Stomach (tissue), 9 donors: ENCODE data around the gene TNFRSF8. TPM values are rescaled to one million over a fixed set of nuclear protein-coding genes. Genes with fewer than 3 reads are reported as not detected.

ENCODE experiments used
- DNase-seq, 2 donors: peaks; one replicate each; pipeline versions ENCODE4 v3.0.0 to v3.0.0-alpha.2; 2013 to 2019
- H3K27ac ChIP-seq, 5 donors: fragments of 200-600 bp in 4 of 5; sonication (generic) in 4 of 5; one replicate each; pipeline ENCODE4 v1.5.1; 2013 to 2019; ENCODE audit warnings: mild to moderate bottlenecking in 1 of 5, moderate library complexity in 1 of 5
- H3K27me3 ChIP-seq, 3 donors: fragments of 200-600 bp; sonication (generic); one replicate each; pipeline ENCODE4 v1.5.1; 2017 to 2019; ENCODE audit warnings: mixed run types in 1 of 3
- H3K36me3 ChIP-seq, 4 donors: fragments of 200-600 bp; sonication (generic); 1 replicate in 3 of 4; 2 replicates in 1 of 4; pipeline ENCODE4 v1.5.1; 2016 to 2019
- H3K4me1 ChIP-seq, 4 donors: fragments of 200-600 bp; sonication (generic); one replicate each; pipeline ENCODE4 v1.5.1; 2016 to 2019
- H3K4me3 ChIP-seq, 4 donors: fragments of 200-600 bp; sonication (generic) in 3 of 4; one replicate each; pipeline ENCODE4 v1.5.1; 2016 to 2019; ENCODE audit warnings: mild to moderate bottlenecking in 1 of 4
- H3K9me3 ChIP-seq, 4 donors: fragments of 200-600 bp; sonication (generic); one replicate each; pipeline ENCODE4 v1.5.1; 2016 to 2019
- EP300 ChIP-seq: sonication (generic); formaldehyde crosslinking; IDR thresholded peaks from one replicate; pipeline ENCODE4 v1.6.1; 2017; ENCODE audit warnings: antibody characterized with exemption
- POLR2A ChIP-seq, 4 donors: fragments of 450-650 bp; IDR thresholded peaks; one replicate each; pipeline ENCODE4 v1.6.1; 2016; ENCODE audit warnings: antibody characterized with exemption in 4 of 4, control low read depth in 2 of 4, mild to moderate bottlenecking in 1 of 4, moderate library complexity in 1 of 4
- POLR2AphosphoS5 ChIP-seq, 3 donors: sonication (generic); formaldehyde crosslinking; IDR thresholded peaks; one replicate each; pipeline ENCODE4 v1.6.1; 2016; ENCODE audit warnings: antibody characterized with exemption in 3 of 3
- WGBS, 5 donors: extraction: QIAGEN DNeasy Blood & Tissue Kit in 3 of 5; methylation state at CpG; one replicate each; pipeline versions ENCODE4 v1.1.5 to v1.1.7; 2013 to 2018; 5-methylcytosine and 5-hydroxymethylcytosine counted together
- intact Hi-C: fragments of 100-400 bp; cut with DNase I; formaldehyde crosslinking; loops from one replicate; pipeline ENCODE4 v1.15.1; 2023; ENCODE audit warnings: low total_unique reads
- polyA plus RNA-seq, 3 donors: library from polyadenylated mRNA; stranded (reverse); fragments of 200-250 nt; gene quantifications; one replicate each; pipeline ENCODE4 v1.2.3, GENCODE V29; 2013
- total RNA-seq, 5 donors: library from RNA; depleted of rRNA; stranded (reverse); fragments of >200 nt; gene quantifications; one replicate each; pipeline versions ENCODE4 v1.1.0 to v1.2.3, GENCODE V29; 2014 to 2016
- TF ChIP-seq, protein P1 (sequence below), 7 experiments: fragments of 450-650 bp in 4 of 7; fragments of 200-600 bp in 3 of 7; sonication (generic) in 3 of 7; IDR thresholded peaks; one replicate each; pipeline ENCODE4 v1.5.1; 2016 to 2019; ENCODE audit warnings: antibody characterized with exemption in 7 of 7, control low read depth in 2 of 7, mild to moderate bottlenecking in 1 of 7
- donor health status: healthy with polysubstance abuse.
- donor health status: Bipolar disorder and iron deficiency.
- donor health status: healthy.

Gene TNFRSF8
- total and polyA plus RNA-seq, 8 donors, result 0.18 to 2.1 (median 0.88) TPM; not detected in 2

DNA sequence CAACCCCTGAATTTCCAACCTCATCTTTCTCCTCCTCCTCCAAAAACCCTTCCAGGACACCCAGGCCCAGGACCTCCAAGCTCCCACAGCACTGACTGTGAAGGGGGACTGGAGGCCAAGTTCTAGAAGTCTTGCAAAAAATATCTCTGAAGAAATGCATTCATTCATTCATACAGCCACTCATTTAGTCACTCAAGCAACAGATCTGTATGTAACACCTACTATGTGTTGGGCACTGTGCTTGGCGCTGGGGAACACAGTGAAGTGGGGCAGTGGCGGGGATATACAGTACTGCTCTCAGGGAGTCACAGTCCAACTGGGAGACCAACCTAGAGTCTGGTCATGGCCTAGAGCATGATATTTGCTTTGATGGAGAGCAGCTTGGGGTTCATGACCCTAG is 88.4 kb downstream of the TNFRSF8 start:
- no peak for DNase-seq
- H3K4me1 ChIP-seq, result peaks cover 12 to 60% (median 22%) of the 10 kb centered on the region in 4 donors
- intact Hi-C loops, result no loop called here
- WGBS, 5 donors, result 96 to 100% (median 97%) methylated on average over 2 of the region's 2 CpGs
- H3K27ac ChIP-seq, result peak overlapping the region; percentile 32 to 84 (median 63)
- no peaks in the 10 kb centered on the region for H3K36me3 ChIP-seq
- no peak overlapping the region for H3K4me3 ChIP-seq
- TF ChIP-seq, protein P1, sequence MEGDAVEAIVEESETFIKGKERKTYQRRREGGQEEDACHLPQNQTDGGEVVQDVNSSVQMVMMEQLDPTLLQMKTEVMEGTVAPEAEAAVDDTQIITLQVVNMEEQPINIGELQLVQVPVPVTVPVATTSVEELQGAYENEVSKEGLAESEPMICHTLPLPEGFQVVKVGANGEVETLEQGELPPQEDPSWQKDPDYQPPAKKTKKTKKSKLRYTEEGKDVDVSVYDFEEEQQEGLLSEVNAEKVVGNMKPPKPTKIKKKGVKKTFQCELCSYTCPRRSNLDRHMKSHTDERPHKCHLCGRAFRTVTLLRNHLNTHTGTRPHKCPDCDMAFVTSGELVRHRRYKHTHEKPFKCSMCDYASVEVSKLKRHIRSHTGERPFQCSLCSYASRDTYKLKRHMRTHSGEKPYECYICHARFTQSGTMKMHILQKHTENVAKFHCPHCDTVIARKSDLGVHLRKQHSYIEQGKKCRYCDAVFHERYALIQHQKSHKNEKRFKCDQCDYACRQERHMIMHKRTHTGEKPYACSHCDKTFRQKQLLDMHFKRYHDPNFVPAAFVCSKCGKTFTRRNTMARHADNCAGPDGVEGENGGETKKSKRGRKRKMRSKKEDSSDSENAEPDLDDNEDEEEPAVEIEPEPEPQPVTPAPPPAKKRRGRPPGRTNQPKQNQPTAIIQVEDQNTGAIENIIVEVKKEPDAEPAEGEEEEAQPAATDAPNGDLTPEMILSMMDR (IDR thresholded peaks at IDR 0.05), result no peak
- TF ChIP-seq EP300, result no peak
- TF ChIP-seq POLR2AphosphoS5 (IDR thresholded peaks at IDR 0.05), result no peak
- TF ChIP-seq POLR2A (IDR thresholded peaks at IDR 0.05), result no peak
- peaks cover 0 to 4% (median 0%) of the 10 kb centered on the region in 4 donors for H3K9me3 ChIP-seq
- H3K27me3 ChIP-seq, result peaks cover 0 to 6% (median 0%) of the 10 kb centered on the region in 3 donors

DNA sequence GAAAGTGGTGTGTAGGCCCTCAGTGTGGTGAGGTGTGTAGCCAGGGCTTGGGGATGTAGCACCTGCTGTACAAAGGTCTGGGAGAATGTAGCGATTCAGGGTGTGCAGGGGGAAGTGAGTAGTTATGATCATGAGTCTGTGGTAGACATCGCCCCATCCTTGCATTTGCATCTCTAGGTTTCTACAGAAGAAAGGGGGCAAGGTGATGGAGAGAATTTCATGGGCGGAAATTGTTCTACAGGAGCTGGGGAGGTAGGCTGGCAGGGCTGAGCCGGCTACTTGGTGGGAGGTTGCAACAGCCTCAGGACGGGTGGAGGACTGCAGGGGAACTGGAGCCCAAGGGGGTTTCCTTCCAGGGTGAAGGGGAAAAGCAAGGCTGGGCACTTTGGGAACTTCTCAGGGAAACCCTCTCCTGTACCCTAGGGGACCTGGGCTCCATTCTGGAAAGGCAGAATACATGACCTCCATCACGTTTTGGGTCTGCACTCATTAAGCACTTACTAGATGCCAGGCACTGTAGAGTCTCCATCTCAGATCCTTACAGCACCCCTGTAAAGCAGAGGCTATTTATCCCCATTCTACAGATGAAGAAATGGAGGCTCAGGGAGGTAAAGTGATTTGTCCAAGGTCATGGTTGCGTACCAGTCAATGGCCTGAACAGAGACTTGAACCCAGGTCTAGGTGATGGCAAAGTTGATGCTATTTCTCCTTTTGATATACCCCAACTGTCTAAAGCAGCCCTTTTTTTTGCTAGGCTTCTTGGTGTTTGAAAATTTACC is 89.2 kb downstream of the TNFRSF8 start:
- TF ChIP-seq EP300, result no peak
- TF ChIP-seq POLR2A (IDR thresholded peaks at IDR 0.05), result no peak
- TF ChIP-seq, protein P1 (IDR thresholded peaks at IDR 0.05), result no peak
- no peak for TF ChIP-seq POLR2AphosphoS5 (IDR thresholded peaks at IDR 0.05)
- no peak overlapping the region for H3K4me3 ChIP-seq
- intact Hi-C loops, result no loop called here
- peaks cover 0 to 4% (median 0%) of the 10 kb centered on the region in 4 donors for H3K9me3 ChIP-seq
- H3K27ac ChIP-seq, result peak overlapping the region in 4 of 5 donors; percentile 57 to 84 (median 74)
- DNase-seq, result no peak
- H3K4me1 ChIP-seq, result peaks cover 9 to 57% (median 21%) of the 10 kb centered on the region in 4 donors
- 78 to 92% (median 86%) methylated on average over 7 of the region's 7 CpGs for WGBS, 5 donors
- peaks cover 0 to 6% (median 0%) of the 10 kb centered on the region in 3 donors for H3K27me3 ChIP-seq
- H3K36me3 ChIP-seq, result no peaks in the 10 kb centered on the region

DNA sequence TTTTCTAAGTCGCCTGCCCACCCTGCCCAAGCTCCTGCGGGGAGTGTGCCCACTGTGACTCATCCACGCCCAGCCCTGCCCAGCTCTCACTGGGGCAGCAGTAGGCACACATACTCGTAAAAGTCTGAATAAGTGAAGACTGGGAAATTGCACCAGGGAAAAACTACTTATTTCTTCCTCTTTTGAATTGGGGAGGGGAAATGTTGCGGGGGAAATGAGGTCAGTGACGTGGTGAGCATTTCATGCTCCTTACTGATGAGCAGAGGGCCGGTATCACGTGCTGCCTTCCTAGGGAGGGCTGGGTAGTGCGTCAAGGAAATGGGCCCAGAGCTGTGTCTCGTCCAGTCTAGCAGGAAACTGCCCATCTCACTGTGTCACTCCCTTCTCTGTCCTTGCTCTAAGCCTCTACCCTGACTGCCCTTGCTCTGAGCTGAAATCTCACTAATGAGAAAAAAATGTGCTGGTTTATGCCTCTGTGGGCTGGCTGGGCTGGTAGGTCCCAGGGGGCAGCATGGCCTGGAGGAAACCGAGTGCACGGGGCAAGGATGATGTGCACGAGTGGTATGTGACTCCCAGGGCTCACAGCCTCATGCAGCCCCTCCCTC is 90.2 kb downstream of the TNFRSF8 start:
- H3K4me3 ChIP-seq, result no peak overlapping the region
- H3K27ac ChIP-seq, result peak overlapping the region; percentile 46 to 84 (median 63)
- 59 to 75% (median 68%) methylated on average over 11 to 13 of the region's 13 CpGs for WGBS, 5 donors
- intact Hi-C loops, result no loop called here
- peak in 1 of 2 donors; percentile 53 for DNase-seq
- H3K36me3 ChIP-seq, result no peaks in the 10 kb centered on the region
- peaks cover 9 to 57% (median 19%) of the 10 kb centered on the region in 4 donors for H3K4me1 ChIP-seq
- peaks cover 0 to 6% (median 0%) of the 10 kb centered on the region in 3 donors for H3K27me3 ChIP-seq
- TF ChIP-seq POLR2AphosphoS5 (IDR thresholded peaks at IDR 0.05) (peak in 1 of 3 donors; percentile 25), POLR2A (IDR thresholded peaks at IDR 0.05) (no peak), EP300 (no peak)
- TF ChIP-seq, protein P1 (IDR thresholded peaks at IDR 0.05), result no peak
- peaks cover 0 to 4% (median 0%) of the 10 kb centered on the region in 4 donors for H3K9me3 ChIP-seq

DNA sequence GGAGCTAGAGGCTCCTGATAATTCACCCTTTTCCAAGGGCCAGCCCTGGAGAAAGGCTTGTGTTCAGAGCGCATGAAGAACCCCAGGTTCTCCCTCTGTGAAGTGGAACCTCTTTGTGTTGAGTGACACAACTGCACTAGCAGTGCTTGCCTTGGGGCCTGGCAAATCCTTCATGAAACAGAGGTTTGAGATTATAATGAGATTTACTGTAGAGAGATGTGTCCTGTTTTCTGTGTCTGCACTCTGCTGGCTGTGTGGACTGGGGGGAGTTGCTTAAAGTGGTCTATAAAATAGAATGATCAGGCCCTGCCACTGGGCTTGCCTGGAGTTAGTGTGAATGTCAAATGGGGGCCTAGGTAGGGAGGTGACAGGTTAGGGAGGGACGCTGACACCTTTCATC is 92.2 kb downstream of the TNFRSF8 start:
- no peak overlapping the region for H3K4me3 ChIP-seq
- DNase-seq, result no peak
- H3K4me1 ChIP-seq, result peaks cover 0 to 56% (median 12%) of the 10 kb centered on the region in 4 donors
- intact Hi-C loops, result no loop called here
- H3K27me3 ChIP-seq, result peaks cover 0 to 6% (median 0%) of the 10 kb centered on the region in 3 donors
- WGBS, 5 donors, result 92 to 100% (median 96%) methylated on average over 2 of the region's 2 CpGs
- no peaks in the 10 kb centered on the region for H3K36me3 ChIP-seq
- H3K9me3 ChIP-seq, result no peaks in the 10 kb centered on the region
- TF ChIP-seq, protein P1 (IDR thresholded peaks at IDR 0.05), result no peak
- no peak for TF ChIP-seq EP300
- no peak for TF ChIP-seq POLR2AphosphoS5 (IDR thresholded peaks at IDR 0.05)
- no peak for TF ChIP-seq POLR2A (IDR thresholded peaks at IDR 0.05)
- H3K27ac ChIP-seq, result no peak overlapping the region
